RWPE2 (cell line): ENCODE measurements around the gene RAET1E.
"Not testable (repeated sequence)": the region's sequence is repeated elsewhere in the genome, so short reads cannot be mapped to it uniquely, and the experiment has no call there.

Source experiments
- ATAC-seq: fragments of 200-7000 bp; cut with Tn5 transposase; 3 replicates; pipeline ENCODE4 v1.9.1; 2021; ENCODE audit warnings: low read depth
- DNase-seq: peaks from one replicate; pipeline ENCODE4 v3.0.0-alpha.2; 2020; ENCODE audit warnings: low spot score
- H3K27ac ChIP-seq: fragments of 450-650 bp; 2 replicates; pipeline ENCODE4 v1.5.1; 2017; ENCODE audit warnings: mild to moderate bottlenecking; ENCODE audit not compliant: poor library complexity, severe bottlenecking
- H3K27me3 ChIP-seq: fragments of 250-450 bp; sonication (Bioruptor Pico); 2 replicates; pipeline ENCODE4 v1.5.1; 2021; ENCODE audit warnings: mild to moderate bottlenecking, moderate library complexity; ENCODE audit not compliant: insufficient read depth, poor library complexity, severe bottlenecking
- H3K36me3 ChIP-seq: fragments of 250-450 bp; sonication (Bioruptor Pico); 2 replicates; pipeline ENCODE4 v1.5.1; 2020; ENCODE audit warnings: low read depth, mild to moderate bottlenecking, moderate library complexity
- H3K4me1 ChIP-seq: fragments of 250-450 bp; sonication (Bioruptor Pico); 2 replicates; pipeline ENCODE4 v1.5.1; 2021; ENCODE audit warnings: mild to moderate bottlenecking, moderate library complexity; ENCODE audit not compliant: insufficient read depth, poor library complexity, severe bottlenecking
- H3K4me3 ChIP-seq: fragments of 250-450 bp; sonication (Bioruptor Pico); 2 replicates; pipeline ENCODE4 v1.5.1; 2021; ENCODE audit warnings: mild to moderate bottlenecking, moderate library complexity; ENCODE audit not compliant: severe bottlenecking
- H3K9me3 ChIP-seq: fragments of 250-450 bp; sonication (Bioruptor Pico); 2 replicates; pipeline ENCODE4 v1.5.1; 2021; ENCODE audit warnings: mild to moderate bottlenecking, moderate library complexity; ENCODE audit not compliant: severe bottlenecking
- TF ChIP-seq, protein P1 (sequence below): fragments of 450-650 bp; IDR thresholded peaks from one replicate; pipeline ENCODE4 v1.5.1; 2017; ENCODE audit warnings: mild to moderate bottlenecking, moderate library complexity; ENCODE audit not compliant: poor library complexity, severe bottlenecking

RAET1E gene

DNA sequence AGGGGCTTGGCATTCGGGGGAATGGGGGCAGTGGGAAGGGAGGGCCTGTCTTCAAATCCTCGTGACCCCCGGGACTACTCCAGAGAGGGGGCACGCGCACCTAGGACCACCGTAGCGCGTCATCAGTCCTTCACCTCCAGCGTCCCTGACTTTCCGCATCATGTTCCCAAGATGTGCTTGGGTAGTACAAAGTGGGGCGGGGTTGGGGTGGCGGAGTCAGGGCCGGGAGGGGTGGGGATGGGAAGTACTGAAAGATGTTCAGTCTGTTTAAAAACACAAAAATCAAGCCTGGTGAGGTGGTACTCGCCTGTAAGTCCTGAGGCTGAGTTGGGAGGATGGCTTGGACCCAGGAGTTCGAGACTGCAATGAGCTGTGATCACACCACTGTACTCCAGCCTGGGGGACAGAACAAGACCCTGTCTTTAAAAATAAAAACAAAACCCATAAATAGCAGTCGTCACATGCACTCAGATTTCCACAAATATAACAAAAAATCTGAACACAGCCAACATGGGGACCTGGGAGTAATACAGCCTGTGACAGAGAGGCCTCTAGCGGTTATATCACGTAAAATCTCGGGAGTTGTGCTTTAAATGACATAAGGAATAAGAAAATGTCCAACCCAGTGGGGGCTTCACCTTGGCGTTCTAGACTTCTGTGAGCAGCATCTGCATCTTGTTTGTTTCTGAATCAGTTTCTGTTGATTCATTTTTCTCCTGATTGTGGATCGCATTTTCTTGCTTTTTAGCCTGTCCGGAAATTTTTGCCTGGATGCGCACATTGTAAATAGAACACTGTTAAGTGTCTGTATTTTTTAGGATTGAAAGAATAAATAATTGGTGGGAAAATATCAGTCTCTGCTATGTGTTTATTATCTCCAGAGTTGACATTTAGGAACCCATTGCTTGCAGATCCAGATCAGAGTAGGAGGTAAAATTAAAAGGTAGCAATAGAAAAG, 33.1 kb downstream of the RAET1E start:
- TF ChIP-seq, protein P1, sequence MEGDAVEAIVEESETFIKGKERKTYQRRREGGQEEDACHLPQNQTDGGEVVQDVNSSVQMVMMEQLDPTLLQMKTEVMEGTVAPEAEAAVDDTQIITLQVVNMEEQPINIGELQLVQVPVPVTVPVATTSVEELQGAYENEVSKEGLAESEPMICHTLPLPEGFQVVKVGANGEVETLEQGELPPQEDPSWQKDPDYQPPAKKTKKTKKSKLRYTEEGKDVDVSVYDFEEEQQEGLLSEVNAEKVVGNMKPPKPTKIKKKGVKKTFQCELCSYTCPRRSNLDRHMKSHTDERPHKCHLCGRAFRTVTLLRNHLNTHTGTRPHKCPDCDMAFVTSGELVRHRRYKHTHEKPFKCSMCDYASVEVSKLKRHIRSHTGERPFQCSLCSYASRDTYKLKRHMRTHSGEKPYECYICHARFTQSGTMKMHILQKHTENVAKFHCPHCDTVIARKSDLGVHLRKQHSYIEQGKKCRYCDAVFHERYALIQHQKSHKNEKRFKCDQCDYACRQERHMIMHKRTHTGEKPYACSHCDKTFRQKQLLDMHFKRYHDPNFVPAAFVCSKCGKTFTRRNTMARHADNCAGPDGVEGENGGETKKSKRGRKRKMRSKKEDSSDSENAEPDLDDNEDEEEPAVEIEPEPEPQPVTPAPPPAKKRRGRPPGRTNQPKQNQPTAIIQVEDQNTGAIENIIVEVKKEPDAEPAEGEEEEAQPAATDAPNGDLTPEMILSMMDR: peak; percentile 88
- H3K27me3 ChIP-seq: no peaks in the 10 kb centered on the region
- H3K4me3 ChIP-seq: peak overlapping the region; percentile 52
- peak overlapping the region; percentile 87 for H3K27ac ChIP-seq
- no peak for DNase-seq
- H3K9me3 ChIP-seq: no peaks in the 10 kb centered on the region
- H3K36me3 ChIP-seq: peaks cover 10% of the 10 kb centered on the region
- peak; percentile 8 for ATAC-seq
- H3K4me1 ChIP-seq: peaks cover 29% of the 10 kb centered on the region

GRCh38 chr6:149863698-149864577, 34.0 kb downstream of the RAET1E start, which contains the start of gene LRP11:
LRP11 (minus strand) TSS chr6:149864359; CDS start chr6:149864020, 339 bp downstream.
- Histone ChIP-seq H3K4me1 (peaks cover 36% of the 10 kb centered on the region), H3K9me3 (no peaks in the 10 kb centered on the region), H3K36me3 (peaks cover 10% of the 10 kb centered on the region), H3K4me3 (peak within 1 kb of the TSS; percentile 52), H3K27ac (peak within 1 kb of the TSS; percentile 87), H3K27me3 (no peaks in the 10 kb centered on the region)
- TF ChIP-seq, protein P1: no peak
- ATAC-seq (peak; percentile 72), DNase-seq (peak; percentile 86)

- Histone ChIP-seq H3K27ac (peak overlapping the region; percentile 87), H3K4me3 (peak overlapping the region; percentile 52), H3K27me3 (no peaks in the 10 kb centered on the region), H3K4me1 (peaks cover 41% of the 10 kb centered on the region), H3K9me3 (no peaks in the 10 kb centered on the region), H3K36me3 (peaks cover 10% of the 10 kb centered on the region)
- peak; percentile 44 for ATAC-seq
- DNase-seq: peak; percentile 79
- TF ChIP-seq, protein P1: peak; percentile 3
Observed at GRCh38 chr6:149862922-149863697, 34.8 kb downstream of the RAET1E start.

DNA sequence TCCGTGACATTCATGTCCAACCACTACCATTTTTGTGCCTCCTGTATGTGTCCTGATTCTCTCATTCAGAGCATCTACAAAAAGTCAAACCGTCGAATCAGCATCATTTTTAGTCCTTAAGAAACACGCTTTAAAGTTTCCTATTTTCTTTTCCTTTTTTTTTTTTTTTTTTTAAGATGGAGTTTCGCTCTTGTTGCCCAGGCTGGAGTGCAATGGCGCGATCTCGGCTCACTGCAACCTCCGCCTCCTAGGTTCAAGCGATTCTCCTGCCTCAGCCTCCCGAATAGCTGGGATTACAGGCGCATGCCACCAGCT, 35.5 kb downstream of the RAET1E start:
- H3K4me3 ChIP-seq: peak overlapping the region; percentile 52
- not testable (repeated sequence) for H3K9me3 ChIP-seq, H3K27me3 ChIP-seq, ATAC-seq, DNase-seq
- peaks cover 10% of the 10 kb centered on the region for H3K36me3 ChIP-seq
- peak overlapping the region; percentile 87 for H3K27ac ChIP-seq
- H3K4me1 ChIP-seq: peaks cover 45% of the 10 kb centered on the region
